C4-2B (cell line): Measurements from ENCODE around the gene TTC22.

Experiments
- CTCF ChIP-seq: fragments of 450-650 bp; conservative IDR thresholded peaks from 2 replicates; pipeline ENCODE4 v1.5.1; 2017; ENCODE audit warnings: mild to moderate bottlenecking
- ZFX ChIP-seq: fragments of 450-650 bp; IDR thresholded peaks from 2 replicates; pipeline ENCODE4 v1.6.1; 2017

- no peak for TF ChIP-seq CTCF
- no peak for TF ChIP-seq ZFX
Observed at GRCh38 chr1:54741531-54741930, 59.6 kb downstream of the TTC22 start.
